NCI-H69 (cell line): ENCODE results near the gene TSGA10.
"Not testable (repeated sequence)": the region's sequence is repeated elsewhere in the genome, so short reads cannot be mapped to it uniquely, and the experiment has no call there.

Experiments used
- DNase-seq: peaks from one replicate; lab custom pipeline; 2025; lab: John Stamatoyannopoulos, UW

Gene TSGA10

DNA sequence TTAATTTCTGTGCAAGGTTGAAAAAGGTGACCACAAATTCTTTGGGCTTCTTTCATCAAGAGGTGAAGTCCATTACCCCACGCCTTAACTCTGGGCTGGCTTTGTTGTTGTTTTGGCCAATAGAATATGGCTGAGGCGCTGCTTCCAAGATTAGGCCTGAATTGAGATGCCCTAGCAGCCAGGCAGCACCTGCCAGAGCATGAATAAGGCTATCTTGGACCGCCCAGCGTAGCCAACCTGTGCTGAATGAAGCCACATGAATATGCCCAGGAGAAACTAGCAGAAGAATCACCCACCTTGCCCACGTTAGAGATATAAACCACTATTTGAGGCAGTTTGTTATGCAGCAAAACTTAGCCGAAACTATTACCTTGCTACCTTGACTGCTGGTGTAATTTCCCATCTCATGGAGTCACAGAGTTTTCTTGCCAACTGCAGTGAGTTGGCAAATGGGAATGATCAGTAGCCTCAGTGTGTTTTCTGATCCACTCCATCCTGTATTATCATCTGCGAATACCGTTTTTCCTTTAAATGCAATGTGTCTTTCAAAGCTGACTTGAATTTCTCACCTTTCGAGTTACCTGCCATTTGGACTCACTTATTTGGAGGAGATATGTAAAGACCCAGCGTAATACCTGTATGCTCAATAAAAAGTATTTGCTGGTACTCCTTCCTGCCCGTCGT lies 679 bp downstream of the TSGA10 start:
- peak; percentile 24 for DNase-seq

DNA sequence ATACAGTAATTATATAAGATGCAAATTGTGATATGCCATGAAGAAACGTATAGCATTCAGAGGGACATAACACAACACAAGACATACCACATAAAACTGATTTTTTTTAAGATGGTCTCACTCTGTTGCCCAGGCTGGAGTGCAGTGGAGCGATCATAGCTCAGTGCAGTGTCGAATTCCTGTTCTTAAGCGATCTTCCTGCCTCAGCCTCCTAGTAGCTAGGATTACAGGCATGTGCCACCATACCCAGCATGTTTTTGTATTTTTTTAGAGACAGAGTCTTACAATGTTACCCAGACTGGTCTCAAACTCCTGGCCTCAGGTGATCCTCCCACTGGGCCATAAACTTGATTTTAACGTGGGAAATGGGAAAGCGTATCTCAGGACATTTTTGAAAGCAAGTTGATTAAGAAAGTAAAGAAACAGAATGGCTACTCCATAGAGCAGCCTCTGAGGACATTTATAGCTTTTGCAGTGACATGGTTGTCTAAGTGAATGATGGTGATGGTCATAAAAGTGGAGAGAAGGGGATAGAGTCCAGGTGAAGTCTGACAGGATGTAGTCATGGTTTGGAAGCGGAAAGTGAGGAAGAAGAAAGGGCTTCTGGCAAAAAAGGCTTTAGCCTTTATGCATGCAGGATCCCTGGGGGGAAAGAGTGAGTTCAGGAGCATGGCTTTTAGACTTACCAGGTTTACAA lies 2.4 kb downstream of the TSGA10 start:
- DNase-seq: no peak

DNA sequence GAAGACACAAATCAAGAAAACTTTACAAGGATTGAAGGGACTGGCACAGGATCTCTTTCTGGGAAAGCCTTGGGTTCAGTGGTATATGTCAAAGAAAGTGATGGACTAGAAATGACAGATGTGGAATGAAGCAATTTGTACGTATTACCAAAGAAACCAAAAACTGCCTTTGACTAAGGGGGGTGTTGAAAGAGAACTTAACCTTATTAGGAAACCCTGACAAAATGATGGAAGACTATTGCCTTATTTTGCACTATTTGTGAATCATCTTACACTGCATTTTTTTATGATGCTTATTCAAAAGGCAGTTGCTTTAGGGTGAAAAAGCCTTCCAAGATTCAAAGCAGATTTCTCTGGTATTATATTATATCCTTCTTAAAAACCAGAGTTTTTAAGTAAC lies 4.0 kb downstream of the TSGA10 start:
- DNase-seq: no peak

DNA sequence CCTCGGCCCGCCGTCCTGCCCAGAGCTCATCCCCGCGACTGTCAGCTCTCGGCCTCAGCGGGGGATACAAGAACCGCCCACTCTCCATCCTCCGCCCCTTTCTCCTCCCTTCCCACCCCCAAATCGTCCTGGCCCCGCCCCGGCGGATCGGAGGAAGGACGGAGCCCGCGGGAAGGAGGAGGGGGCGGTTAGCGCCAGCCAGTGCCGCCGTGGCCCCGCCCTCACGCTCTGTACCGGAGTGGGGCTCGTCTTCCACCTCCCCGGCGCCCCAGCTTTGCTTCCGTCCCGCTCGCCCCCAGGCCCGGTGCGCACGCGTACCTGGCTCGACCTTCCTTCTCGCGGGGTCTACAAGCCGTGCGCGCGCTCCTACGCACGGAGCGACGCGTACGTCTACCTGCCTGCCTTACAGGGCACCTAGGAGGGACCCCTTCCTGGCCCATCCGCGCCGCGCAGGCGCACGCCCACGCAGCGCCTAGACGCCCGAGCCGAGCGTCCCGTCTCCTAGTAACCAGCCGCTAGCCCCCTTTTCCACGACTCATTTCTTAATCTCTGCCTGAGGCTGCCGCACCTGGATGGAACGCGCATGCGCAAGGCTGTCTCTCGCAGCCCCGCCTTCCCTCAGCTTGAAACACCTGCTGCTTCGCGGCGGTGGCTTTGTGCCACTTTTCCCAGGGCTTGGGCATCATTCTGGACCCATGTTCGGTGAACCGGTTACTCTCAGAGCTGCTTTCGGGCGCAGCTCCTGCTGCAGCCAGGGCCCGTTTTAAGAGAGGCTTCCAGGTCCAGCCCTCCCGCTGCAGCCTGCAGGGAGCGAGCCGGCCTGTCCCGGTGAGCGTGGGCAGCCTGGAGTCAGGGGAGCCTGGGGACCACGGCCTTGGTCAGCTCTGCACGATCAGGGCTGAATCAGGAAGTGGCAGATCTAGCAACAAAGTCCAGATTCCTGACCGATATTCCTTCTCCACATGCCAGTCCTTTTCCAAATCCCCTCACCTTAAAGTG lies 13.3 kb downstream of the TSGA10 start, which contains the start of gene C2orf15:
Gene C2orf15, plus strand, starts transcription at position 598 of the 999 bp plus-strand sequence. CDS start 8,852 bp downstream, outside the sequence.
- peak; percentile 98 for DNase-seq

DNA sequence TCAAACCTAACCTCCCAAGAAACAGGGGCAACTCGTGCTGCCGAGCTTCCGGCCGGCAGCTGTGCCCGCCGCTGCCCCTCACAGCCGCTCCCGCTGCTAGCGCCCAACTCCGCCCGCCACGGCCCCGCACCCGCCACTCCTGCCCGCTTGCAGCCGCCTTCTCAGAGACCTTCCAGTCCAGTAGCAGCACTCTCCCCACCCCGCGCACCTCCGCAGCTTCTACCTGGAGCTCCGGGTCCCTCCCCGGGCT lies 14.0 kb downstream of the TSGA10 start:
- peak; percentile 84 for DNase-seq

DNA sequence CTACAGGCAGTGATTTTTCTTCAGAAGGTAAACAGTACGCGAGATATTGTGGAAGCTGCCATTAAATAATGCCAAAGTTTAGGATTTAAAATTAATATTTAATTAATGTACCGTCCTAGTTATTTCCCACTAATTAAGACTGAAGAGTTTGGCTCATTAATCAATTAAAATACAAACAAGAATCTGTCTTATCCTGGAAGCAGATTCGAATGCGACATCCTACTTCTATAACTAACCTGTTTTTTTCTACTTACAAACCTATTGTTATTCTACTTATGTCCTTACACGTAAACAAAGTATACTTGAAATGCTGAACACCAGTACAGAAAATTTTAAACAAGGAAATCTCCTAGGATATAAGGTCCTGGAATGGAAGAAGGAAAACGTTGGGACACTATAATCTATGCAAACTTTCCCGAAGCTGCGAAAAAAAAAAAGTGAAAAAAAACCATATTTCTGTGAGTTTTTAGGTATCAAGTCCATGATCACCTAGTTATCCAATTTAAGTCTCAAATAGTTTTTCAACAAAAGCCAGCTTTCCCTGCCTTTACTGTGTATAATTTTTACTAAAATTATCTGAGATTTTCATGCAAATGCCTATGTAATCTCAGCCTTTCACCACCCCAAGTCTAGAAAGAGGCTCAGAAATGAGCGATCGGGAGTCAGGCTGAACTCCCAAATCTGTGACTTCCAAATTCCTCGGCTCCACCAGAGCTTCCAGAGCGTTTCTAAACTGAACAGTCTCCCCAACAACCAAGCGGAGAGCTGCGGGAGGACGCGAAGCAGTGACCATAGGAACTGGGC lies 14.5 kb downstream of the TSGA10 start:
- no peak for DNase-seq

DNA sequence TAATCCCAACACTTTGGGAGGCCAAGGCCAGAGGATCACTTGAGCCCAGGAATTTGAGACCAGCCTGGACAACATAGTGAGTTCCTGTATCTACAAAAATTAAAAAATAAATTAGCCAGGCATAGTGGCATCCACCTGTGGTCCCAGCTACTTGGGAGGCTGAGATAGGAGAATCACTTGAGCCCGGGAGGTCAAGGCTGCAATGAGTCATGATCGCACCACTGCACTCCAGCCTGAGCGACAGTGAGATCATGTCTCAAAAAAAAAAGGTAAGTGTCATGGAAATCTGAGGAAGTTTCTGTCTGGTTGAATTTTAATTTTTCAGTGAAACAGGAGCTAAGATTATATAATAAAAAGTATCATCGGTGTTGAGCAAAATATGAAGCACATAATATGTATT lies 15.7 kb downstream of the TSGA10 start:
- DNase-seq: no peak

DNA sequence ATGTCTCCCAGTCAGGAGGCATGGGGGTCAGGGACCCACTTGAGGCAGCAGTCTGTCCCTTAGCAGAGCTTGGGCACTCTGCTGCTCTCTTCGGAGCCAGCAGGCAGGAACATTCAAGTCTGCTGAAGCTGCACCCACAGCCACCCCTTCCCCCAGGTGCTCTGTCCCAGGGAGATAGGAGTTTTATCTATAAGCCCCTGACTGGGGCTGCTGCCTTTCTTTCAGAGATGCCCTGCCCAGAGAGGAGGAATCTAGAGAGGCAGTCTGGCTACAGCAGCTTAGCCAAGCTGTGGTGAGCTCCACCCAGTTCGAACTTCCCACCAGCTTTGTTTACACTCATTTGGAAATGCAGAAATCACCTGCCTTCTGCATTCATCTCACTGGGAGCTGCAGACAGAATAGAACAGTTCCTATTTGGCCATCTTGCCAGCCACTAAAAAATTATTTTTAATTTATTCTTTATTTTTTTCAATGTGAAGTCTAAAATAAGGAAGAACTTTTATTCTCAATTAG lies 19.6 kb downstream of the TSGA10 start:
- DNase-seq: not testable (repeated sequence)

DNA sequence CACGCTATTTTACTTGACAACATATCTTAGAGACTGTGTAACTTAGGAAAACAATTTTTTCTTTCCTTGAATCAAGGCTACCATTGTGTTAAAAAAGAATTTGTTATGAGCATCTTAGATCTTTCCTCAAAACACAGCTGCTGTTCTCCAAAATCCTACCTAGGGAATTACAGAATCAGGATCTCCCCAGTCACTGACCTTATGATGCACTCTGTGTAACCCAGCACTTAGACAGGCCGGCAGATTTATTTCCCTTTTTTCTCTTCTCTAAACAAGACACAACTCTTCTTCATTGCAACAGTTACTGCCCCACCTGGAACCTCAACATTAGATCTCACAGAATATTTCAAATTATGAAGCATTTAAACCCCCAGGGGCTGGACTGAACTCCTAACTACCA lies 26.8 kb downstream of the TSGA10 start:
- DNase-seq: no peak

DNA sequence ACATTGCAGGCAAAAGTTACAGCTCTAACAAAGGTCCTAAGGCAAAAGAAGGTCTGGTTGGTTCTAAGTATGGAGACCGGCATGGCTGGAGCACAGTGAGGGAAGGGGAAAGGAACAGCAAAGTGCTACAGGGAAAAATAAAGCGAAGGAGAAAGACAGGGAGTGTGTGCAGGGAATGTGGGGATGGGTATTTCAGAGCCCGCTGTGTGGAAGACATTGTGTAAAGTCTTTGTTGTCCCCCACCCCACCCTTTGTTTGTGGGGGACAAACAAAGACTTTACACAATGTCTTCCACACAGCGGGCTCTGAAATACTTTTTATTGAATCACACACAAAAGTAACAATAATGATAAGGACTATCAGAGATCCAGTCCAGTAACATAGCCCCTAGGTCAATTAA lies 42.1 kb downstream of the TSGA10 start:
- no peak for DNase-seq

DNA sequence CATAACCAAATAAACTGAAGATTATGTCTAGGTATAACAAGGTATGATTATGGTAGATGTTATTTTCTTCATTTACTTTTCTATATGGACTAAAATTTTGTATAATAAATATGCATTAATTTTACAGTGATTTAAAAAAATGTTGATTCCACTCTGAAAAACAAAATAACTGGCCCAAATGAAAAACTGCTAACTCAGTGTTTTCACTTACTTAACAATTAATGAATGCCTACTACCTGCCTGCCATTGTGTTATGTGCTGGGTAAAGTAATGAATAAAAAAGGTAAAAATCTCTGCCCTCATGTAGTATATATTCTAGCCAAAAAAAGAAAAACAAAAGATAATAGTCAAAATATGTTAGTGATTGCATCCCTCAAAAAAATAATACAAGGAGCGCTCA lies 42.8 kb downstream of the TSGA10 start:
- DNase-seq: no peak

DNA sequence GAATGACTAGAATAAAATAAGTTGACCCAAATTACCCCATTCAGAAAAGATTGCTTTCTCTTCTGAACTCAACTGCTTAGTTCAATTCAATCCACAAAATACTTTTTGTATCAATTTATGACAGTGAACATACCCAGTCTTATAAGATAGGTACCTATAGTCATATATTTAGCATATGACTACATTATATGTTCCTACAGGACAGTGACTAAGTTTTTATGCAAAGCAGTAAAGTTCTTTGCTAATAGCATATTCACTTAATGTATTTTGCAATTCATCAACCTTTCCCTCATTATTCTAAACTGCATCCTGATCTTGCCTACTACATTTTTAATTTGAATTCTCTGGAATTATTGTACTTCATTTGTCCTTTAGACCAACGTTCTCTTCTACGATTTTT lies 43.5 kb downstream of the TSGA10 start:
- DNase-seq: no peak

DNA sequence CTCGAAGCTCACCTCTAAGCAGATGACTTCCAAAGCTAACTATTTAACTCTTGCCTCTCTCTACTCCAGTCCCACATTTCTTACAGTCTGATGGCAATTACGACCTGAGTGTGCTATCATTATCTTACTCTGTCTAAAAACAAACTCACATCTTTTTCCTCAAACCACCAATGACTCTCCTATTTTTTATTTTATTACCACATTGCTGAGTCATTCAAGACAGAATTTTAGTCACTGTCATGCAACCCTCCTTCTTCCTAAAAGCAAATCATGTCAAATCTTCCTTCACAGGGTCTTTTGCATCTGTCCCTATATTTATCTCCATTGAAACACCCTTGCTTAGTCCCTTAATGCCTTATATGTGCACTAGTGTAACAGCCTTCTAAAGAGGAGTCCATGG lies 47.8 kb downstream of the TSGA10 start:
- no peak for DNase-seq

DNA sequence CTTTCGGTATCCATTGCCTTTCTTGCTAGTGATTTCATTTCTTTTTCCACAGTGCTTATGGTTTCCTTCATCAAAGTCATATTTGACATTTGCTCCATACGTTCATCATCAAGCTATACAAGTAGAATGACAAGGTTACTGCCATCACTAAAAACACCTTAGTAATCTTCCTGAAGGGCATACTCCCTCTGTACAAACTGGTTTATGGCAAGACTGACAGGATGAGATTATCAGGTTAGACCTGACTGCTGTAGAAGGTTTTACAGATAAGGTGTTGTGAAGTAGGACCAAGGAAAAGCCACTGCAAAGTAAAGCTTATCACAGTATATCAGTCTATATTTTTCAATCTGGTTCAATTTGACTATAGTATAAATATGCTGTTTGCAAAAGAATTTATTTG lies 50.7 kb downstream of the TSGA10 start:
- DNase-seq: no peak

DNA sequence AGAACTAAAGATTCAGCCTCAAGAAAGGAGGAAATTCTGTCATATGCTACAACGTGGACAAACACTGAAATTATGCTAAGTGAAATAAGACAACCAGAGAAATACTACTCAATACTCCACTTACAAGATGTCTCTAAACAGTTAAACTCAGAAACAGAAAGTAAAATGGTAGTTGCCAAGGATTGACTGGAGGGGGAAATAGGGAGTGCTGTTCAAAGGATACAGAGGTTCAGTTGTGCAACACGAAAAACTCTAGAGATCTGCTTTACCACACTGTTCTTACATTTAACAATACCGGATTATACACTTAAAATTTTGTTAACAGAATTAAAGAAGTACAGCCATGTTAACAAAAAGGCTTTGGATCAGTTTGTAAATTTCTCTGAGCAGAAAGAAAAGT lies 53.0 kb downstream of the TSGA10 start:
- no peak for DNase-seq

DNA sequence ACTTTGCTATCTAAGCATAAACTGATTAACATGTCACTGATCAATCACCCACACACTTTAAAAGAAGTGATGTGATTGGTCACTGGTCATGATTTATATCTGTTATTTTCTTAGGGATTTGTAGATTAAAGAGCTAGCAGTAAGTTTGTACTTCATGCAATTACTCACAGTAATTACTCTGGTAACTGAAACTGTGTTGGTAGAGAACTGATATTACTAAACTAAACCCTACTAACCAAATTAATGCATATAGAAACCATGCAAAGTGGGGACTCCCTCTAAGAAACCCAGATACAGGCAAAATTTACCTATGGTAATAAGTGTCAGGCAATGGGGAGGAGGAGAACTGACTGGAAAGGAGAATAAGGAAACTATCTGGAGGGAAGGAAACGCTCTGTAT lies 58.0 kb downstream of the TSGA10 start:
- no peak for DNase-seq

DNA sequence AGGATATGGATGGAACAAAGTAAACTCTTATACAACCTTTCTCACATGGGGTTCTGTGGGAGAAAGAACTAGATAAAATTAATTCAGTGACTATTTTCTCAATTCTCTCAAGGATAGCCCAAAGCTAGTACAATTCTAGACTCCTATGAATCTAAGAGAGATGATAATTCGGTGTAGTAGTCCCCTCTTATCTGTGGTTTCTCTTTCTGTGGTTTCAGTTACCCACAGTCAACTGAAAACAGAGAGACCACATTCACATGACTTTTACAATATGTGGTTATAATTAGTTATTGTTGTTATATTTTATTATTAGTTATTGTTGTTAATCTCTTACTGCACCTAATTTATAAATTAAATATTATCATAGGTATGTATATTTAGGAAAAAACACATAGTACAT lies 66.7 kb downstream of the TSGA10 start:
- DNase-seq: no peak

DNA sequence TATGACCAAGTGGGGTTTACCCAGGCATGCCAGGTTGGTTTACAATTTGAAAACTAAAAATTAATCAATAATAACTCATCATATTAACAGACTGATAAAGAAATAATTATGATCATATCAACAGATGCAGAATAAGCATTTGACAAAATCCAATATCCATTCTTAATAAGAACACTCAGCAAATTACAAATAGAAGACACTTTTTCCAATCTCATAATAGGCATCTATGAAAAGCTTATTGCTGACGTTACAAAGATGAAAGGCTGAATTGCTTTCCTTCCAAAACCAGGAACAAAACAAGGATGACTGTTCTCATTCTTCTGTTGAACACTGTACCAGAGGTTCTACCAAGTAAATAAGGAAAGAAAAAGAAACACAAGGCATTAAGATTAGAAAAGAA lies 68.4 kb downstream of the TSGA10 start:
- DNase-seq: no peak

DNA sequence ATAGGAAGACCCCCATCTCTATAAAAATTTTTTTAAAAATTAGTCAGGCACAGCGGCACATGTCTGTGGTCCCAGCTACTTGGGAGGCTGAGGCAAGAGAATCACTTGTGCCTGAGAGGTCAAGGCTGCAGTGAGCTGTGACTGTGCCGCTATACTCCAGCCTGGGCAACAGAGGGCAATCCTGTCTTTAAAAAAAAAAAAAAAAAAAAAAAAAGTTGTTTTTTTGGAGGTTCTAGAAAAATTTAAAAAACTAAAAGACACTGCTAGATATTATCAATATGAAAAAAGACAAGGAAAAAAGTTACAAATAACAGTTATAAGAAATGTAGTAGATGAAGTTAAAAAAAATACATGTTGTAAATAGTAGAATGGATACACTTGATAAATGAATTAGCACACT lies 69.3 kb downstream of the TSGA10 start:
- DNase-seq: peak; percentile 4

DNA sequence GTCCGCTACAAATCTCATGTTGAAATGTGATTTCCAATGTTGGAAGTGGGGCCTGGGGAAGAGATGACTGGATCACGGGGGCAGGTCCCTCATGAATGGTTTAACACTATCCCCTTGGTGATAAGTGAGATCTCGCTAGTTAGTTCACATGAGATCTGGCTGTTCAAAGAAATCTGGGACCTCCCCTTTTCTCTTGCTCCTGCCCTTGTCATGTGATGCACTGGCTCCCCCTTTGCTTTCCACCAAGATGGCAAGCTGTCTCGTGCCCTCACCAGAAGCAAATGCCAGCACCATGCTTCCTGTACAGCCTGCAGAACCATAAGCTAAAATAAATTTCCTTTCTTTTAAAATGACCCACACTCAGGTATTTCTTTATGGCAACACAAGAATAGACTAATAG lies 70.5 kb downstream of the TSGA10 start:
- no peak for DNase-seq

DNA sequence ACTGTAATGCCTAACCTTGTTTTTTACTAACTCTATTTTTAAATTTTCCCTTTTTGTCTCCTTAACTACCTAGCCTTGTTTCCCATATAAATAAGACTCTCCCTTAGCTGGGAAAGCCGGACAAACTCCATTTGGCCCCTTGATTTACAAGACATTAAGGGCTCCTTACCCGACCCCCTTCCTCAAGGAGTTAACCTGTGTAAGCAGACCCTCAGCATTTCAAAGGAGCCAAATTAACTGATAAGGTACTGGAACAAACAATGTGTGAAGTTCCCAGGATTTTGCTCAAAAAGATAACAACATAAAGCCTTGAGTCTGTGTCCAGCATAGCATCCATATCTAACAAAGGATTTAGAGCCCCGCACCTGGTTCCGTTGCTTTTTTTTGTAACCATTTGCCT lies 72.9 kb downstream of the TSGA10 start:
- no peak for DNase-seq

DNA sequence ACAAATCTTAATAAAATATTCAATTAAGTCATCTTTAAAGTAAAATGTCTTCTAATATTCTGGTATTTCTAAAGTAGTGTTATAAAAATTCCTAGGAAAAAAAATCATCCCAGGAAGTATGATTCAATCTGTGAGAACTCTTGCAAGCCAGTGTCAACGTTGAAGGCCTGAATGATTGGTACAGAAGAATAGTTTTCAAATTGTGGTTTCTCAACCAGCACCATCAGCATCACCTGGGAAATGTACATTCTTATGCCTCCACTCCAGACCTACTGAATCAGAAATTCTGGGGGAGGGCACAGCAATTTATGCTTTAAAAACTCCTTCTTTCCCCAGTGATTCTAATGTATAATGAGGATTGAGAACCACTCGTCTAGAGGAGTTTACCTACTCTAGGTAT lies 75.5 kb downstream of the TSGA10 start:
- DNase-seq: no peak
